ENCODE data around the gene FAM13C.

- TF ChIP-seq POLR2AphosphoS5 (IDR thresholded peaks at IDR 0.05; ENCODE audit: borderline replicate concordance, low read depth, low read length) (no peak), FOXP2 (optimal IDR thresholded peaks at IDR 0.05; ENCODE audit: control extremely low read depth, extremely low read length, insufficient read depth) (no peak), EZH2 (IDR thresholded peaks at IDR 0.05) (no peak)
Observed at GRCh38 chr10:59276133-59276532, 86.2 kb downstream of the FAM13C start.
